H4 (cell line): ENCODE results near the gene EMILIN1. TPM values are rescaled to one million over a fixed set of nuclear protein-coding genes. Genes with fewer than 3 reads are reported as not detected.

Experiments used
- DNase-seq: peaks from one replicate; pipeline ENCODE4 v3.0.0-alpha.2; 2015; ENCODE audit warnings: low spot score
- total RNA-seq: library from RNA; depleted of rRNA; stranded (reverse); fragments of >200 nt; shearing (Covaris generic); gene quantifications from 2 replicates; pipeline ENCODE4 v1.2.3, GENCODE V29; 2014; rRNA removed

Gene EMILIN1
- total RNA-seq = 10.8 and 30.2 TPM in 2 replicates

DNA sequence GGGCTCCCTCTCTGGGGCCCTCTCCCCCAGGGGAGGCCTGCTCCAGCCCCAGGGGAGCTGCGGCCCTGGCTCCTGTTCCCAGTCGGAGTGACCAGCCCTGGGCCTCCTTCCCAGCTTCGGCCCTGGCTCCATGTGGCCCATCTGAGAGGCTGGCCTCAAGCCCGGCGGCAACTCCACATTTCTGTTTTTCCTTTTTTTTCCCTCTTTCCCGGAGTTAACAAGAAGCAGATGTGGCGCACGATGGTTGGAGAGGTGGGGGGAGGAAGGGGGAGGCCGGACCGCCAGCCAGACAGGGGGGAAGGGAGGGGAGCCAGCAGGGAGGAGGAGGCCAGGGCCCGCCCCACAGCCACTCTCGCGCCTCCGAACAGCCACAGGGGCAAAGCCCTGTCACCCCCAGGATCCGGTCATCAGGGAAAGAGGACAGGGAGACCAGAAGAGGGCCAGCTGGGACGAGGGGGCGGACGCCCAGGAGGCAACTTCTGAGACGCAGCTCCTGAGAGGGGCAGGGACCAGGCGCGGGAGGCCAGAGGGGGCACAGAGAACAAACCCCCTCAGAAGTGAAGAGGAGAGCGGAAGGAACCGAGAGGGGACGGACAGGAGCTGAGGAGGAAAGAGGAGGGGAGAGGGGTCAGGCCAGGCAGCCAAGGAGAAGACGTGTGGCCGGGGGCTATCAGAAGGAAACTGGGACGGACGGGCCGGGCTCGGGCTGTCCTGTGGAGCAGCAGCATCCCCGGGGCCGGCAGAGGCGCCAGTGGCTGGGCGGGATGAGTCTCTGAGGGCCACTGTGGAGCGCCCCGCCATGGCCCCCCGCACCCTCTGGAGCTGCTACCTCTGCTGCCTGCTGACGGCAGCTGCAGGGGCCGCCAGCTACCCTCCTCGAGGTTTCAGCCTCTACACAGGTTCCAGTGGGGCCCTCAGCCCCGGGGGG lies at the start of gene EMILIN1:
Gene EMILIN1, plus strand, starts transcription at position 349 of the 928 bp plus-strand sequence. Its CDS starts 451 bp downstream, at position 800.
- peak; percentile 83 for DNase-seq

- DNase-seq = no peak
These were observed 49.4 kb upstream of the EMILIN1 start for GRCh38 chr2:27029051-27029450.

DNA sequence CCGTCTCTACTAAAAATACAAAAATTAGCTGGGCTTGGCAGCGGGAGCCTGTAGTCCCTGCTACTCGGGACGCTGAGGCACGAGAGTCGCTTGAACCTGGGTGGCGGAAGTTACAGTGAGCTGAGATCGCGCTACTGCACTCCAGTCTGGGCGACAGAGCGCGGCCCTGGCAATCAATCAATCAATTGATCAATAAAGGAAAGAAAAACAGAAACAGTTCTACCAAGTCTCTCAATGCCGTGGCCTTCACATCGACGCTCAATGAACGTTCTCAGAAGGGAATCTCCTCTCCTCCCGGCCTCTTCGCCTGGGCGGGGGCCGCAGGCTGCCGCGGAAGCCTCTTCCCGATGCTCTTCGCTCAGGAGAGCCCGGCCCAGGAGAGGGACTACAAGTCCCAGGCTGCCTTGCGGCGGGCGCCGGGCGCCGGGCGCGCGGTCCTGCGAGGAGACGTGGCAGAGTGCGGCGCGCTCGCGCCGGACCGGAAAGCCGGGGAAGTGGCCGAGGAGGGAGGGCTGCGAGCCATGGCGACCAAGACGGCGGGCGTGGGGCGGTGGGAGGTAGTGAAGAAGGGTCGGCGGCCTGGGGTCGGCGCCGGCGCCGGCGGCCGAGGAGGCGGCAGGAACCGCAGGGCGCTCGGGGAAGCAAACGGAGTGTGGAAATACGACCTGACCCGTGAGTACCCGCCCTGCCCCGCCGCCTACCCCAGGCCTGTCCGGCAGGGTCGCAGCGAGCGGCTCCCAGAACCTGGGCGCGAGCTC lies 45.7 kb upstream of the EMILIN1 start, which contains the start of gene TMEM214:
Gene TMEM214, plus strand, starts transcription at position 471 of the 758 bp plus-strand sequence. Its CDS starts 51 bp downstream, at position 522.
- DNase-seq = peak; percentile 66

- DNase-seq = no peak
These were observed 45.1 kb upstream of the EMILIN1 start for GRCh38 chr2:27033253-27033852.

GRCh38 chr2:27038012-27038411 lies 40.4 kb upstream of the EMILIN1 start:
- no peak for DNase-seq

- DNase-seq = no peak
These were observed 39.6 kb upstream of the EMILIN1 start for GRCh38 chr2:27038631-27039339.

- DNase-seq = no peak
These were observed 39.0 kb upstream of the EMILIN1 start for GRCh38 chr2:27039426-27039825.

DNA sequence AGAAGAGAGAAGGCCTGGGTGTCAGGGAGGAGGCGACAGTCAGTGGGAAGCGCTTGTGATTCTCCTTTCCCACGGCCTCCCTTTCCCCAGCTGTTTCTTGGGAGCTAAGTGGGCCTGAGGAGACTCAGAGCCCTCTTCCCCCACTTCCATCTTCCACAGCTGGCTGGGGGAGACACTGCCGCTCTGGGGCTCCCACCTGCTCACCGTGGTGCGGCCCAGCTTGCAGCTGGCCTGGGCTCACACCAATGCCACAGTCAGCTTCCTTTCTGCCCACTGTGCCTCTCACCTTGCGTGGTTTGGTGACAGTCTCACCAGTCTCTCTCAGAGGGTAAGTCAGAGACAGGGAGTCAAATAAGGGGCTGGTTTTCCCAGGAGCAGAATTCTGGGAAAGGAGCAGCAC lies 38.5 kb upstream of the EMILIN1 start:
- DNase-seq = no peak

DNA sequence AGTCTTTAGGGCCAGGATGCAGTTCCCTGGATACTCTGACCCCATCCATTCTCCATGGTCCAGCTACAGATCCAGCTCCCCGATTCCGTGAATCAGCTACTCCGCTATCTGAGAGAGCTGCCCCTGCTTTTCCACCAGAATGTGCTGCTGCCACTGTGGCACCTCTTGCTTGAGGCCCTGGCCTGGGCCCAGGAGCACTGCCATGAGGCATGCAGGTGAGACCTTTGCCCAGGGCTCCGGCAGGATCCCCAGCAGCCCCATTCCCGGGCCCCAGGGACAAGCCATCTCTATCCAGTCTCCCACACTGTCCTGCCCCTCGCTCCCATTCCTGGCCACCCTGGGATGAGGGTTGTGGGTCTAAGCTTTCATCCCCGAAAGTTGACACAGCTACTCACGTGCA lies 38.1 kb upstream of the EMILIN1 start:
- DNase-seq = no peak

DNA sequence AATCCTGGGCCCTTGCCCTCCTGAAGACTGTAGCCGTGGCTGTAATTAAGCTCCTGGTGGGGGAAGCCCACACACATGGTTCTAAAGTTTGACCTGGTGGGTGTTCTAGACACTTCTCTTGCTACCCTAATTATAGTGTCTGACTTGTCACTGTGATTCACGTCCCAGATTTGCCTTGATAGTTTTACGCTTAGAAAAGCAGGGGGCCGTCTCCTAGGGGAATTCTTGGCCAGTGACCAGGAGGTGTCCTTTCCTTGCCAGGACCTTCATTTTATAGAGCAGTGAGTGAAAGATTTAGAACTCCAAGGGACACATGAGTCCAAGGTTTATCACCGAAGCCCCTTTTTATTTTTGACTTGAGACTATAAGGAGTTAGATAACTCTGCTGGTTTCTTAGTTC lies 36.7 kb upstream of the EMILIN1 start:
- no peak for DNase-seq

DNA sequence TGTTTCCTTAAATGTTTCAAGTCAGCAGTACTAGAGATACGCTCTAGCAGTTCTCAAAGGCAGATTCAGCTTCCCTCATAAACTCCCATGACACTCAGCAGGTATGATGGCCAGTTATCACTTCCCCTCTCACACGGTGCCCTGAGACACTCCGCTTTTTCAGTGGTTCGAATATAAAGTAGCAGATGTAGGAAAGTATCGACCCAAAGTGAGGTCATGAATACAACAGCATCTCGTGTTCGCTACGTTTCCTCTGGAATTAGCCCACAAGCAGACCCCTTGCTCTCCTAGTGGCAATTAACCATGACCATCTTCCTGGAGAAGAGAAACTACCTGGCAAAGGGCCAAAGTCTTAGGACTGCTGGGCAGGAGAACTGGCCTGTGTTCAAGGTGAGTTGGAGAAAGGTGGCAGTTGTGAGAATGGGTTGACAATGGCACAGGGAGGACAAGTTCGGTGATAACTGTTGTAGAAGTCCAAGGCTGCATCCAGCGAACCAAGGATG lies 36.2 kb upstream of the EMILIN1 start:
- no peak for DNase-seq

DNA sequence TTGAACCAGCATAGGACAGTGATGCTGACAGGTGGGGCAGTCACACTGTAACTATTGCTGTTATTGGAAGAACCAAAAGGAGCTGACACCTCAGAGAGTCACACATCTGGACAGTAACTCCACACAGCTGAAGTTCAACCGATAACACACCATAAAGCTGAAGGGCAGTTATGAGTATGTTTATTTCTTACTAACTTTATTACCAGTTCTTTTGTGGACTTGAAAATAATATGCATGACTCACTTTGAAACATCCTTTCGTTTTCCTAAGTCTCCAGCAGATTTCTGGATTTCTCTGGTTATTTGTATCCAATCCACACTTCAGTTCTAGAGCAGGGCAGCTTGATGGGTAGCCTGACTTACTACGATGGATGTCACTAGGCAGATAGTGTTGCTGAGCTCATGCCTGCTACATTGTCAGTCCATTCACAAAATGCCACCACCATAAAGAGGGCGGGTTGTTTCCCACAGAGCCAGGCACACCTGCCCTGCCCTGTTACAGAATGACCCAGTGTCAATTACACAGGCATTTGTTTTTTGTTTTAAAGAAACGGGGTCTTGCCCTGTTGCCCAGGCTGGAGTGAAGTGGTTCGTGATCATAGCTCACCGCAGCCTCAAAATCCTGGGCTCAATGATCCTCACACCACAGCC lies 35.3 kb upstream of the EMILIN1 start:
- no peak for DNase-seq

- DNase-seq = no peak
These were observed 28.8 kb upstream of the EMILIN1 start for GRCh38 chr2:27049422-27050280.

- DNase-seq = peak; percentile 90
These were observed 28.0 kb upstream of the EMILIN1 start for GRCh38 chr2:27050281-27050995.

GRCh38 chr2:27050996-27051901 lies 27.2 kb upstream of the EMILIN1 start, which contains the start of gene AGBL5:
Gene AGBL5 (plus strand): TSS chr2:27051668. CDS start chr2:27052959, 1,291 bp downstream.
- peak; percentile 88 for DNase-seq

- DNase-seq = no peak
These were observed 26.3 kb upstream of the EMILIN1 start for GRCh38 chr2:27051902-27052645.

GRCh38 chr2:27053321-27053720 lies 25.1 kb upstream of the EMILIN1 start:
- DNase-seq = no peak
